H9 (cell line): Measurements from ENCODE around the gene ASTN2. TPM values are rescaled to one million over a fixed set of nuclear protein-coding genes. Genes with fewer than 3 reads are reported as not detected.

Experiments used
- DNase-seq: peaks from one replicate; pipeline ENCODE4 v3.0.0-alpha.2; 2017
- H2AFZ ChIP-seq: one replicate; pipeline ENCODE4 v1.6.1; 2013; ENCODE audit warnings: mild to moderate bottlenecking, low read length, control low read depth, moderate library complexity
- H2AK5ac ChIP-seq: 2 replicates; pipeline ENCODE4 v1.6.1; 2013; ENCODE audit warnings: low read length, control low read depth, mixed read lengths; ENCODE audit not compliant: insufficient read length
- H2BK120ac ChIP-seq: one replicate; pipeline ENCODE4 v1.6.1; 2013; ENCODE audit warnings: low read depth, mild to moderate bottlenecking, low read length, control low read depth, inconsistent platforms; ENCODE audit not compliant: poor library complexity, severe bottlenecking
- H2BK12ac ChIP-seq: 2 replicates; pipeline ENCODE4 v1.6.1; 2013; ENCODE audit warnings: low read length, control low read depth, mixed read lengths, low read depth; ENCODE audit not compliant: insufficient read length
- H2BK15ac ChIP-seq: 2 replicates; pipeline ENCODE4 v1.6.1; 2013; ENCODE audit warnings: low read depth, low read length, control low read depth
- H2BK20ac ChIP-seq: one replicate; pipeline ENCODE4 v1.6.1; 2013; ENCODE audit warnings: low read depth, mild to moderate bottlenecking, low read length, control low read depth, inconsistent platforms; ENCODE audit not compliant: poor library complexity, severe bottlenecking
- H2BK5ac ChIP-seq: 2 replicates; pipeline ENCODE4 v1.6.1; 2013; ENCODE audit warnings: low read length, control low read depth, mixed read lengths; ENCODE audit not compliant: insufficient read length
- H3K14ac ChIP-seq: 2 replicates; pipeline ENCODE4 v1.6.1; 2013; ENCODE audit warnings: low read length, control low read depth; ENCODE audit not compliant: insufficient read depth
- H3K18ac ChIP-seq: 2 replicates; pipeline ENCODE4 v1.6.1; 2013; ENCODE audit warnings: low read depth, mild to moderate bottlenecking, mixed read lengths, low read length, control low read depth; ENCODE audit not compliant: insufficient read length
- H3K23ac ChIP-seq: 2 replicates; pipeline ENCODE4 v1.6.1; 2013; ENCODE audit warnings: low read length, control low read depth, mixed read lengths, low read depth; ENCODE audit not compliant: insufficient read length
- H3K23me2 ChIP-seq: 2 replicates; pipeline ENCODE4 v1.6.1; 2013; ENCODE audit warnings: low read depth, mild to moderate bottlenecking, mixed read lengths, low read length, control low read depth; ENCODE audit not compliant: insufficient read length, poor library complexity, severe bottlenecking
- H3K27ac ChIP-seq: 2 replicates; pipeline ENCODE4 v1.5.1; 2013; ENCODE audit warnings: low read length, control low read depth, mixed read lengths, low read depth; ENCODE audit not compliant: insufficient read length
- H3K27me3 ChIP-seq: 2 replicates; pipeline ENCODE4 v1.6.1; 2013; ENCODE audit warnings: low read length, control low read depth, inconsistent platforms; ENCODE audit not compliant: insufficient read depth
- H3K4ac ChIP-seq: 2 replicates; pipeline ENCODE4 v1.6.1; 2013; ENCODE audit warnings: low read depth, mild to moderate bottlenecking, control low read depth, inconsistent platforms, low read length, moderate library complexity
- H3K4me1 ChIP-seq: 2 replicates; pipeline ENCODE4 v1.6.1; 2013; ENCODE audit warnings: low read length, control low read depth, inconsistent platforms; ENCODE audit not compliant: insufficient read depth
- H3K4me2 ChIP-seq: 2 replicates; pipeline ENCODE4 v1.6.1; 2013; ENCODE audit warnings: low read length, control low read depth, mixed read lengths; ENCODE audit not compliant: insufficient read length, insufficient read depth
- H3K56ac ChIP-seq: 2 replicates; pipeline ENCODE4 v1.6.1; 2013; ENCODE audit warnings: low read depth, mild to moderate bottlenecking, mixed read lengths, low read length, control low read depth; ENCODE audit not compliant: insufficient read length
- H3K79me1 ChIP-seq: 2 replicates; pipeline ENCODE4 v1.6.1; 2013; ENCODE audit warnings: low read depth, mild to moderate bottlenecking, moderate library complexity, low read length, control low read depth, inconsistent platforms; ENCODE audit not compliant: insufficient read depth, poor library complexity, severe bottlenecking
- H3K79me2 ChIP-seq: 2 replicates; pipeline ENCODE4 v1.6.1; 2013; ENCODE audit warnings: low read length, control low read depth, inconsistent platforms; ENCODE audit not compliant: insufficient read depth
- H3K9ac ChIP-seq: 2 replicates; pipeline ENCODE4 v1.6.1; 2013; ENCODE audit warnings: low read length, control low read depth, mixed read lengths; ENCODE audit not compliant: insufficient read length; ENCODE audit errors: extremely low read depth
- H3K9me3 ChIP-seq: one replicate; pipeline ENCODE4 v1.6.1; 2013; ENCODE audit warnings: low read depth, low read length, inconsistent platforms; ENCODE audit not compliant: control insufficient read depth
- H3T11ph ChIP-seq: one replicate; pipeline ENCODE4 v1.6.1; 2013; ENCODE audit warnings: mild to moderate bottlenecking, low read length, control low read depth, inconsistent platforms
- H4K20me1 ChIP-seq: one replicate; pipeline ENCODE4 v1.6.1; 2013; ENCODE audit not compliant: control insufficient read depth, insufficient read length, insufficient read depth
- H4K5ac ChIP-seq: 2 replicates; pipeline ENCODE4 v1.6.1; 2013; ENCODE audit warnings: low read depth, mild to moderate bottlenecking, mixed read lengths, low read length, control low read depth; ENCODE audit not compliant: insufficient read length
- H4K8ac ChIP-seq: replicated peaks from 2 replicates; pipeline ENCODE4 v1.6.1; 2013; ENCODE audit warnings: low read length, control low read depth, mixed read lengths, low read depth; ENCODE audit not compliant: insufficient read length
- H4K91ac ChIP-seq: 2 replicates; pipeline ENCODE4 v1.6.1; 2013; ENCODE audit warnings: low read depth, mild to moderate bottlenecking, moderate library complexity, mixed read lengths, low read length, control low read depth; ENCODE audit not compliant: insufficient read length
- H3K27ac Mint-ChIP-seq, 3 experiments: 2 replicates in 2 of 3; 3 replicates in 1 of 3; pipeline ENCODE4 v1.8.0; 2020 to 2021; ENCODE audit warnings: mixed read lengths in 3 of 3, mild to moderate bottlenecking in 1 of 3, moderate library complexity in 1 of 3
- H3K27me3 Mint-ChIP-seq: 2 replicates; pipeline ENCODE4 v1.8.0; 2021; ENCODE audit warnings: low read depth, mild to moderate bottlenecking, moderate library complexity, mixed read lengths
- H3K36me3 Mint-ChIP-seq, 3 experiments: 2 replicates in 2 of 3; 3 replicates in 1 of 3; pipeline ENCODE4 v1.8.0; 2020 to 2021; ENCODE audit warnings: low read depth in 3 of 3, mixed read lengths in 3 of 3; ENCODE audit not compliant: insufficient read depth in 1 of 3
- H3K4me1 Mint-ChIP-seq, 2 experiments: 2 replicates each; pipeline ENCODE4 v1.8.0; 2020; ENCODE audit warnings: mixed read lengths in 2 of 2
- H3K4me3 Mint-ChIP-seq, 2 experiments: 2 replicates in 1 of 2; 3 replicates in 1 of 2; pipeline ENCODE4 v1.8.0; 2020 to 2021; ENCODE audit warnings: mild to moderate bottlenecking in 2 of 2, mixed read lengths in 2 of 2, moderate library complexity in 1 of 2
- H3K9me3 Mint-ChIP-seq, 2 experiments: 2 replicates in 1 of 2; 3 replicates in 1 of 2; pipeline ENCODE4 v1.8.0; 2020; ENCODE audit warnings: mild to moderate bottlenecking in 2 of 2, mixed read lengths in 2 of 2, moderate library complexity in 1 of 2
- CTCF ChIP-seq: fragments of 200-600 bp; sonication (generic); conservative IDR thresholded peaks from 3 replicates; pipeline ENCODE4 v1.8.0; 2021; ENCODE audit warnings: antibody characterized with exemption, mild to moderate bottlenecking
- WGBS: extraction: QIAGEN DNeasy Blood & Tissue Kit; methylation state at CpG from one replicate; pipeline ENCODE4 v1.1.7; 2013; ENCODE audit warnings: missing lambda C conversion rate, low lambda C conversion rate, mixed read lengths; ENCODE audit not compliant: insufficient read length; ENCODE audit errors: extremely low coverage; 5-methylcytosine and 5-hydroxymethylcytosine counted together
- total RNA-seq: library from RNA; stranded (reverse); gene quantifications from 2 replicates; pipeline ENCODE4 v1.2.1, GENCODE V29; 2021

ASTN2 gene
- total RNA-seq, 1 experiment from 2014 or later: 9.7 TPM

- Mint-ChIP-seq H3K27me3 (no peaks in the 10 kb centered on the region), H3K4me3 (no peak overlapping the region), H3K9me3 (no peaks in the 10 kb centered on the region), H3K4me1 (peaks cover 19 to 20% of the 10 kb centered on the region in 2 experiments), H3K27ac (no peak overlapping the region), H3K36me3 (no peaks in the 10 kb centered on the region)
- TF ChIP-seq CTCF: no peak
- Histone ChIP-seq H4K5ac (no peak overlapping the region), H4K91ac (no peak overlapping the region), H4K8ac (no peak overlapping the region), H2AK5ac (no peak overlapping the region), H3K23me2 (no peaks in the 10 kb centered on the region), H2BK120ac (no peak overlapping the region), H3K56ac (no peak overlapping the region), H2BK5ac (no peak overlapping the region), H3T11ph (no peak overlapping the region), H2BK20ac (no peak overlapping the region), H3K9me3 (no peaks in the 10 kb centered on the region), H2BK12ac (no peak overlapping the region), H2AFZ (no peak overlapping the region), H3K23ac (no peak overlapping the region), H3K9ac (no peak overlapping the region), H3K4ac (no peak overlapping the region), H3K18ac (no peak overlapping the region), H4K20me1 (no peaks in the 10 kb centered on the region), H3K27ac (no peak overlapping the region), H3K79me2 (no peaks in the 10 kb centered on the region), H2BK15ac (no peak overlapping the region), H3K27me3 (no peaks in the 10 kb centered on the region), H3K79me1 (no peaks in the 10 kb centered on the region), H3K14ac (no peak overlapping the region), H3K4me2 (no peak overlapping the region), H3K4me1 (peaks cover 7% of the 10 kb centered on the region)
- no peak for DNase-seq
- WGBS: no CpG with 5 or more reads among the region's 2 CpGs
Measured at GRCh38 chr9:116991051-116991450, 423.8 kb downstream of the ASTN2 start.
